K562 (cell line): Measurements from ENCODE around the gene CPNE6. TPM values are rescaled to one million over a fixed set of nuclear protein-coding genes. Genes with fewer than 3 reads are reported as not detected.

Source experiments
- GATA2 ChIP-seq: sonication (generic); formaldehyde crosslinking; IDR thresholded peaks from 2 replicates; pipeline ENCODE4 v1.4.0; 2020; ENCODE audit warnings: mild to moderate bottlenecking, missing genetic modification reagents
- HDAC1 ChIP-seq, 2 experiments: fragments of 450-650 bp; IDR thresholded peaks; 2 replicates each; pipeline ENCODE4 v1.6.1; 2016 to 2017; ENCODE audit warnings: inconsistent platforms in 1 of 2, mild to moderate bottlenecking in 1 of 2, moderate library complexity in 1 of 2
- HNRNPL ChIP-seq: fragments of 200-400 bp; formaldehyde crosslinking; IDR thresholded peaks from 2 replicates; pipeline ENCODE4 v1.6.1; 2017; ENCODE audit warnings: low read depth, mild to moderate bottlenecking, low read length
- NONO ChIP-seq, 2 experiments: fragments of 200-400 bp in 1 of 2; fragments of 450-650 bp in 1 of 2; formaldehyde crosslinking in 1 of 2; IDR thresholded peaks; 2 replicates each; pipeline ENCODE4 v1.6.1; 2017; ENCODE audit warnings: low read depth in 2 of 2, mild to moderate bottlenecking in 2 of 2, moderate library complexity in 2 of 2, low read length in 1 of 2
- NRF1 ChIP-seq, 2 experiments: fragments of 450-650 bp; IDR thresholded peaks in 1 of 2; conservative IDR thresholded peaks in 1 of 2; 2 replicates each; pipeline ENCODE4 v1.6.1; 2014; ENCODE audit warnings: mild to moderate bottlenecking in 2 of 2
- PHF8 ChIP-seq: fragments of 200-600 bp; sonication (generic); IDR thresholded peaks from 2 replicates; pipeline ENCODE4 v1.6.1; 2012; ENCODE audit warnings: mixed run types, mild to moderate bottlenecking, inconsistent platforms, low read length, moderate library complexity, borderline replicate concordance
- POLR2AphosphoS5 ChIP-seq: IDR thresholded peaks from 2 replicates; pipeline ENCODE4 v1.6.1; 2011; ENCODE audit warnings: mild to moderate bottlenecking, low read depth, low read length, moderate library complexity; ENCODE audit not compliant: control insufficient read depth, insufficient read depth
- RHOXF2B ChIP-seq: fragments of 250-450 bp; sonication (Bioruptor Pico); conservative IDR thresholded peaks from 2 replicates; pipeline ENCODE4 v1.5.1; 2021
- SRSF9 ChIP-seq: fragments of 200-400 bp; formaldehyde crosslinking; IDR thresholded peaks from 2 replicates; pipeline ENCODE4 v1.6.1; 2017; ENCODE audit warnings: low read depth, low read length, borderline replicate concordance
- TAF7 ChIP-seq: fragments of 450-650 bp; IDR thresholded peaks from 2 replicates; pipeline ENCODE4 v1.6.1; 2016; ENCODE audit warnings: missing genetic modification characterization, missing compliant biosample characterization
- ZFPM2 ChIP-seq: fragments of 250-450 bp; sonication (Bioruptor Pico); IDR thresholded peaks from 2 replicates; pipeline ENCODE4 v1.5.1; 2022; ENCODE audit warnings: mild to moderate bottlenecking
- ZNF134 ChIP-seq: fragments of 250-450 bp; sonication (Bioruptor Pico); conservative IDR thresholded peaks from 2 replicates; pipeline ENCODE4 v1.4.0; 2020
- polyA plus RNA-seq, 8 experiments: library from polyadenylated mRNA; depleted of rRNA in 4 of 8; stranded (reverse) in 5 of 8; unstranded in 3 of 8; fragments of >200 nt; fragmentation: Nextera tagmentation in 2 of 8; fragmentation: Illumina TruSeq in 1 of 8; extraction: Ambion mirVana in 2 of 8; extraction: Trizol in 1 of 8; gene quantifications; 2 replicates each; pipeline versions ENCODE4 v1.2.1 to v1.2.3, GENCODE V29; 2011 to 2014; ENCODE audit warnings: inconsistent platforms in 1 of 8, missing spikeins in 1 of 8
- total RNA-seq, 7 experiments: library from RNA; depleted of rRNA in 6 of 7; stranded (reverse); fragments of >200 nt in 6 of 7; fragmentation: Illumina TruSeq in 2 of 7; extraction: Trizol in 2 of 7; gene quantifications; 2 replicates each; pipeline versions ENCODE4 v1.2.1 to v1.2.3, GENCODE V29; 2011 to 2021; ENCODE audit warnings: low replicate concordance in 1 of 7
- TF ChIP-seq, protein P1 (sequence below): sonication (generic); formaldehyde crosslinking; IDR thresholded peaks from 2 replicates; pipeline ENCODE4 v1.8.1; 2022; ENCODE audit warnings: missing genetic modification reagents
- TF ChIP-seq, protein P2 (sequence below), 2 experiments: fragments of 450-650 bp in 1 of 2; sonication (generic) in 1 of 2; formaldehyde crosslinking in 1 of 2; IDR thresholded peaks in 1 of 2; conservative IDR thresholded peaks in 1 of 2; 2 replicates each; pipeline versions ENCODE4 v1.6.1 to v1.8.1; 2016 to 2023; ENCODE audit warnings: mild to moderate bottlenecking in 2 of 2, moderate library complexity in 2 of 2, inconsistent platforms in 1 of 2, missing genetic modification reagents in 1 of 2
- TF ChIP-seq, protein P3 (sequence below), 2 experiments: fragments of 450-650 bp; formaldehyde crosslinking in 1 of 2; IDR thresholded peaks; 2 replicates each; pipeline versions ENCODE4 v1.4.0 to v1.6.1; 2014 to 2020; ENCODE audit warnings: mild to moderate bottlenecking in 2 of 2, borderline replicate concordance in 1 of 2, low read depth in 1 of 2

Gene CPNE6
- total and polyA plus RNA-seq, 9 of the 15 experiments (the other 6 are each of a cell fraction or from before 2014, with no cell fraction given) = not detected

DNA sequence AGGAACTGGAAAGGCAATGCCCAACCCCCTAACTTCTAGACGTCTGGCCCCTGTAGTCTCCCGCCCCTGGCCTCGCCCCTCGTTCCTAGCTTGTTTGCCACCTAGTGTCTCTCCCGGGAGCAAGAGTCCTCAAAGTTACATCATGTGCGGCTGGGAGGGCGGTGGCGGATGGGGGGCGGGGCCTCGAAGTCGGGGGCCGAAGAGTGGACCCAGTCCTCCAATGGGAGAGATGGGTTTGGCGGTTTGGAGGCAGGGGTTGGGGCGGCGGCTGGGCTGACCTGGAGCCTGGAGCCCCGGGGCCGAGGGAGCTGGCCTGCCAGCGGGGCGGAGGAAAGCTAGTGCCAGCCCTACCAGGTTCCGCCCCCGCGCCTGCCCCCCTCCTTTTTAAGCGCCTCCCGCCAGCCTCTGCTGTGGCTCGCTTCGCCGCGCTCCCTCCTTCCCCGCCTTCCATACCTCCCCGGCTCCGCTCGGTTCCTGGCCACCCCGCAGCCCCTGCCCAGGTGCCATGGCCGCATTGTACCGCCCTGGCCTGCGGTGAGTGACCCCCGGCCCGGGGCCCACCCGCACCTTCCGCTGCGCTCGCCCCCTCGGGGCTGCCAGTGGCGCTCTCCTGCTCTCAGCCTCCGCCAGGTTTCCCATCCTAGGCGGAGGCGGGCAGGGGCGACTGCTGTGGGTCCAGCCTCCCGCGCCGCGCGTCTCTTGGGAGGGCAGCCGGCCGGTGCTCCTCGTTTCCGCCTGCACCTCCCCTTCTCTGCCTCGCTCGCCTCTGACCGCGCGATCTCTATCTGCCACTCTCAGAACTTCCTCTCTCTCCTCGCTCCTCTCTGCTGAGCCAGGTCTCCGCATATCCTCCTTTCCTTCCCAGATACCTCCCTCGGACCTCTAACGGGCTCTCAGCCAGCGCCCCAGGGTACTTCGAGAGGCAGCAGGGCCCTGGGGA, 22.8 kb downstream of the CPNE6 start, which contains the start of gene PCK2 (continued):
- TF ChIP-seq, protein P1, sequence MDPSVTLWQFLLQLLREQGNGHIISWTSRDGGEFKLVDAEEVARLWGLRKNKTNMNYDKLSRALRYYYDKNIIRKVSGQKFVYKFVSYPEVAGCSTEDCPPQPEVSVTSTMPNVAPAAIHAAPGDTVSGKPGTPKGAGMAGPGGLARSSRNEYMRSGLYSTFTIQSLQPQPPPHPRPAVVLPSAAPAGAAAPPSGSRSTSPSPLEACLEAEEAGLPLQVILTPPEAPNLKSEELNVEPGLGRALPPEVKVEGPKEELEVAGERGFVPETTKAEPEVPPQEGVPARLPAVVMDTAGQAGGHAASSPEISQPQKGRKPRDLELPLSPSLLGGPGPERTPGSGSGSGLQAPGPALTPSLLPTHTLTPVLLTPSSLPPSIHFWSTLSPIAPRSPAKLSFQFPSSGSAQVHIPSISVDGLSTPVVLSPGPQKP = no peak
- TF ChIP-seq, protein P2, sequence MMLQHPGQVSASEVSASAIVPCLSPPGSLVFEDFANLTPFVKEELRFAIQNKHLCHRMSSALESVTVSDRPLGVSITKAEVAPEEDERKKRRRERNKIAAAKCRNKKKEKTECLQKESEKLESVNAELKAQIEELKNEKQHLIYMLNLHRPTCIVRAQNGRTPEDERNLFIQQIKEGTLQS (IDR thresholded peaks at IDR 0.05) = peak; percentile 86
- TF ChIP-seq, protein P2 (CRISPR knock-in tag; conservative IDR thresholded peaks at IDR 0.05) = no peak
- peak; percentile 97 for TF ChIP-seq HNRNPL
- peak; percentile 50; the same call in 1 of the 2 replicates for TF ChIP-seq POLR2AphosphoS5
- TF ChIP-seq SRSF9 = no peak
- TF ChIP-seq, protein P3, sequence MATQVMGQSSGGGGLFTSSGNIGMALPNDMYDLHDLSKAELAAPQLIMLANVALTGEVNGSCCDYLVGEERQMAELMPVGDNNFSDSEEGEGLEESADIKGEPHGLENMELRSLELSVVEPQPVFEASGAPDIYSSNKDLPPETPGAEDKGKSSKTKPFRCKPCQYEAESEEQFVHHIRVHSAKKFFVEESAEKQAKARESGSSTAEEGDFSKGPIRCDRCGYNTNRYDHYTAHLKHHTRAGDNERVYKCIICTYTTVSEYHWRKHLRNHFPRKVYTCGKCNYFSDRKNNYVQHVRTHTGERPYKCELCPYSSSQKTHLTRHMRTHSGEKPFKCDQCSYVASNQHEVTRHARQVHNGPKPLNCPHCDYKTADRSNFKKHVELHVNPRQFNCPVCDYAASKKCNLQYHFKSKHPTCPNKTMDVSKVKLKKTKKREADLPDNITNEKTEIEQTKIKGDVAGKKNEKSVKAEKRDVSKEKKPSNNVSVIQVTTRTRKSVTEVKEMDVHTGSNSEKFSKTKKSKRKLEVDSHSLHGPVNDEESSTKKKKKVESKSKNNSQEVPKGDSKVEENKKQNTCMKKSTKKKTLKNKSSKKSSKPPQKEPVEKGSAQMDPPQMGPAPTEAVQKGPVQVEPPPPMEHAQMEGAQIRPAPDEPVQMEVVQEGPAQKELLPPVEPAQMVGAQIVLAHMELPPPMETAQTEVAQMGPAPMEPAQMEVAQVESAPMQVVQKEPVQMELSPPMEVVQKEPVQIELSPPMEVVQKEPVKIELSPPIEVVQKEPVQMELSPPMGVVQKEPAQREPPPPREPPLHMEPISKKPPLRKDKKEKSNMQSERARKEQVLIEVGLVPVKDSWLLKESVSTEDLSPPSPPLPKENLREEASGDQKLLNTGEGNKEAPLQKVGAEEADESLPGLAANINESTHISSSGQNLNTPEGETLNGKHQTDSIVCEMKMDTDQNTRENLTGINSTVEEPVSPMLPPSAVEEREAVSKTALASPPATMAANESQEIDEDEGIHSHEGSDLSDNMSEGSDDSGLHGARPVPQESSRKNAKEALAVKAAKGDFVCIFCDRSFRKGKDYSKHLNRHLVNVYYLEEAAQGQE (IDR thresholded peaks at IDR 0.05; ENCODE audit: borderline replicate concordance) = no peak
- TF ChIP-seq, protein P3 (CRISPR knock-in tag; IDR thresholded peaks at IDR 0.05; ENCODE audit: low read depth) = peak; percentile 45; the same call in 1 of the 2 replicates
- peak; percentile 46 to 50; a peak in 3 of 4 replicates for TF ChIP-seq NRF1 (conservative IDR thresholded peaks at IDR 0.05 in 1 of 2, IDR thresholded peaks at IDR 0.05 in 1 of 2)
- TF ChIP-seq HDAC1 (IDR thresholded peaks at IDR 0.05) = peak in 1 of 2 experiments; percentile 43; a peak in 1 of 4 replicates
- TF ChIP-seq GATA2 (CRISPR knock-in tag) = peak; percentile 53; the same call in 1 of the 2 replicates
- no peak for TF ChIP-seq ZFPM2 (CRISPR knock-in tag)
- peak; percentile 66; the same call in 1 of the 2 replicates for TF ChIP-seq TAF7 (tag)
- TF ChIP-seq ZNF134 (CRISPR knock-in tag) = no peak
- TF ChIP-seq PHF8 = peak; percentile 78; the same call in 1 of the 2 replicates
- TF ChIP-seq NONO (IDR thresholded peaks at IDR 0.05; ENCODE audit: low read depth in 2 of 2, low read length in 1 of 2) = peak in 1 of 2 experiments; percentile 98; a peak in 2 of 4 replicates
- TF ChIP-seq RHOXF2B (CRISPR knock-in tag) = no peak
